ENCODE data around the gene SLITRK3.
A peak's percentile ranks its signal among the peaks of the same experiment; 100 is the strongest.

SLITRK3 gene

GRCh38 chr3:165195640-165196576, at the start of gene SLITRK3:
Gene SLITRK3 (minus strand): TSS chr3:165196384. CDS start chr3:165190830, 5,554 bp downstream.
- DNase-seq (ENCODE audit: low spot score): no peak

DNA sequence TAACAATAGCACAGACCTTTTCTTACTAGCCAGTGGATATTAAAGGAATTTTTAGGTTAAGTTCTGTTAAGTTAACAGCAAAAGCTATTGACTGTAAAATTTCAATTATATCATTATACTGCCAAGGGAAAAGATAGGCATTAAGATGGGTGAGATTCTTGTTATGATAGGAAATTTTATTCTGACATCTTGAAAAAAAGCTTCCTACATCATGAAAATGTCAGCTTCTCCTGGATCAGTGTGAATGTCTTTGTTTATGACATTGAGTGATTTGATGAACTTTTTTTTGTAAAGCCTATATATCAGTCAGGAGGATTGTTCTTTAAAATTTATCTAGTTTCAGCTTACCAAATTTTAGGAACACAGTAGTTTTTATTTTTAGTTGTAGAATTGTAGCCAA, 47.4 kb upstream of the SLITRK3 start:
- DNase-seq (ENCODE audit: low spot score): no peak

DNA sequence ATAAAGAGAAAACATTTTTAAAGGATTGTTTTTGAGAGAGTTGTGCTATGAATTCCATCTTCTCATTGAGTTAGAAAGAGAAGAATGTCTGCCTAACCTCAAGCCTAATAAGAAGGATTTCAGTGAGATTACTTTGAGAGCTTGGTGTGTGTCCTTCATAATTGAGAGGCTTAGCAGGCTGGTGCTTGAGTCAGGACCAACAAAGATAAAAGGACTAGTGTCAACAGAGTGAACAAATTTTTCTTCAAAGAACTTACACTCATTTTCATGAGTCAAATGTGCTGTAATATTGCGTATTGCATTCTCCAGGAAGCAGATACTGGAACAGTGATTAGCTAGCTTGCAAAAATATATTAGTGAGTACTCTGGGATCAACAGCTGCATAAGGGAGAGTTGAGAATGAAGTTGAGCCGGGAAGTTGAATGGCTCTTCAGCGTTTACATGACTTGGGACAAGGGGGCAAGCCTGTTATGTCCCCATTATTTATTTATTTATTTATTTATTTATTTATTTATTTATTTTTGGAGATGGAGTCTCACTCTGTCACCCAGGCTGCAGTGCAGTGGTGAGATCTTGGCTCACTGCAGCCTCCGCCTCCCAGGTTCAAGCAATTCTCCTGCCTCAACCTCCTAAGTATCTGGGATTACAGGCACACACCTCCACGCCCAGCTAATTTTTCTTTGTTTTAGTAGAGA, 37.5 kb upstream of the SLITRK3 start:
- no peak for DNase-seq (ENCODE audit: low spot score)

- no peak for DNase-seq (ENCODE audit: low spot score)
Observed at GRCh38 chr3:165225604-165226003, 29.4 kb upstream of the SLITRK3 start.

DNA sequence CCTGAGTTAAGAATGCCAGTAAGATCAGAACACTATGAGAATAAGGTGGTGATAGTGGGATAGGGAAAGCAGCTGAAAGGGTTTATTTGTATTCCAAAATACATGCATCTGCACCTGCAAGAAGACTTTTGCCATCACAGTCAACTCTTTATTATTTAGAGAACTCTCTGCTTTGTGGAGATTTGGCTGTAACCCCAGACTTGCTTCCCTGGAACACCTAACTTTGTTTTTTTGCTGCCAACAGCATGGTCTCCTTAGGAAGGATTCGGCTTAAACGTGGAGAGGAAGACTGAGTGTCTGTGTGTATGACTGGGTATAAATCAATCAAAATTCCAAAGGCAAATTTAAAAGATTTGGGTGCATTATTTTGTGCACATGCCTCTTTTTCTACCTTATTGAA, 21.6 kb upstream of the SLITRK3 start:
- no peak for DNase-seq (ENCODE audit: low spot score)

GRCh38 chr3:165212580-165212979, 16.4 kb upstream of the SLITRK3 start:
- no peak for DNase-seq (ENCODE audit: low spot score)

DNA sequence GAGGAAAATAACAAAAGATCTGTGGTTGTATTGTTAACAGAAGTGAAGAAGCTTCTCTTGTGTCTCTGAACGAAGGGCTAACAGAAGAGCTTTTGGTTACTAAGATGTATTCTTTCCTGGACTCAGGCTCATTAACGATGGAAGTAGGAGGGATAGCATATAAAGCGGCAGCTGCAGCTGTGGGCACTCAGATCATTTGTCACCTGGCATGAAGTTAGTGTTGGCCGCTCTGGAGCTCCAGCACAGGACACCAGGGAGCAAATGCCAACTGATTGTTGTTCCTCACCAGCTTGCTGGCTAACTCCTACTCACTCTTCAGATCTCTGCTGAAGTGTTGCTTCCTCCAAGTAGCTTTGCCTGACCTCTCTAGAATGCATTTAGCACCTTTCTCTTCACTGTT, 15.5 kb upstream of the SLITRK3 start:
- DNase-seq (ENCODE audit: low spot score): no peak

DNA sequence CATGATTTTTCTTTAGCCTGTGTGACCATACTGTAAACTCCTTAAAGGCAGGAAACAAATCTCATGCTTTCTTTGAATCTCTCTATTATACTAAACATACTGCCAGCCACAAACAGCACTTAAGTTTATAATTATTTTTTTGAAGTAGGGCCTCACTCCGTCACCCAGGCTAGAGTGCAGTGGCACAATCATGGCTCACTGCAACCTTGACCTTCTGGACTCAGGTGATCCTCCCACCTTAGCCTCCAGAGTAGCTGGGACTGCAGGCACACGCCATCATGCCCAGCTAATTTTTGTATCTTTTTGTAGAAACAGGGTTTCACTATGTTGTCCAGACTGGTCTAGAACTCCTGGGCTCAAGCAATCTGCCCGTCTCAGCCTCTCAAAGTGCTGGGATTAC, 14.5 kb upstream of the SLITRK3 start:
- no peak for DNase-seq (ENCODE audit: low spot score)

GRCh38 chr3:165210132-165210531, 13.9 kb upstream of the SLITRK3 start:
- DNase-seq (ENCODE audit: low spot score): peak; percentile 46

DNA sequence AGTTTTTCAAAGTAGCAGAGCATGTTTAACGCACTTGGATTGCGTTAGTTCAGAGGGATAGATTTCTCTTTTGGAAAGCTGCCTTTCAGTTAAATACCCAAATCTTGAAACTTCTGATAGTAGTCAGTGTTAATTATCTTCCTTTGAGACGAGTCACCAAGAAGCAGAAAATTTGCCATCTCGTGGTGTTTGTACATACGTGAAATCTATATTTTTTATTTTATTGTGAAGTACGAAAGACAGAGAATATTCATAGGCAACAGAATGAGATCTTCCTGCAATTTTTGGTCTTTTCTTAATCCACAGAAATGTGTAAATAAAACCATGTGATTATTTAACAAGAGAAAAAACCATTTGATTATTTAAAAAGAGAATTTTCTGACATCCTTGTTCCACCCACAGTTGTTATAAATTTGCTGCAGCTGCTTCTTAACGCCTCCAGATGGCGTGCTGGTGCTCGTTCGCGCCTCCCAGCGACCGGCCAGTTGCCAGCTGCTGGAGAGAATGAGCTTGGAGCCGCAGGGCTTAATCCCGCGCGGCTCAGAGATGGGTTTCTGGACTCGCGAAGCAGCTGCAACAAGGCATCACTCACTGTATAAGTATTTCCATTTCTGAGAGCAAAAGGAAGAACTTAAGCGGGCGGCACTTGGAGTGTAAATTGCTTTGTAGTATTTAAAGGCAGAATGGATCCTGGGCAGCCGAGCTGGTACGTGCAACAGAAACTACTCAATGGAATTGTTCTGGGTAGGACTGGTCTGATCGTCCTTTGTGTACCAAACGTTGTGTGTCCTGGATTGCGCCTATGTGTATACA, 10.5 kb upstream of the SLITRK3 start:
- peak; percentile 91 for DNase-seq (ENCODE audit: low spot score)

- no peak for DNase-seq (ENCODE audit: low spot score)
Observed at GRCh38 chr3:165204445-165204844, 8.3 kb upstream of the SLITRK3 start.

DNA sequence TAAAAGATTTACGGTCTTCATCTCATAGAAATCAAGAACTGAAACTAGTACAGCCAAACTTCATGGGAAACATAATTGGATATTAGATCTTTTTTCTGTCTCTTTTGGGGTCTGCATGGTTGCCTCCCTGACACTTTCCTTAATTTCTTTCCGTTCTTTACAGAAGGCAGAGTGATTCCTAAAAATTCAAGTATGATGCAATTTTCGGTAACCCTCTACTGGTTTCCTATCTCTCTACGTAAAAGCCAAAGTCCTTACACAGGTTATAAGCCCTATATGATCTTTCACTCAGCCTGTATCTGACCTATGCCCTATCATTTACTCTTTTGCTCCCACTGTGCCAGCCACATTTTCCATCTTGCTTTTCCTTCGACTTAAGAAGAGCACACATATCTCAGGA, 6.8 kb upstream of the SLITRK3 start:
- no peak for DNase-seq (ENCODE audit: low spot score)

- DNase-seq (ENCODE audit: low spot score): no peak
Observed at GRCh38 chr3:165201964-165202363, 5.8 kb upstream of the SLITRK3 start.

- no peak for DNase-seq (ENCODE audit: low spot score)
Observed at GRCh38 chr3:165197481-165197800, 1.3 kb upstream of the SLITRK3 start.

GRCh38 chr3:165196577-165197480, 645 bp upstream of the SLITRK3 start:
- DNase-seq (ENCODE audit: low spot score): no peak

DNA sequence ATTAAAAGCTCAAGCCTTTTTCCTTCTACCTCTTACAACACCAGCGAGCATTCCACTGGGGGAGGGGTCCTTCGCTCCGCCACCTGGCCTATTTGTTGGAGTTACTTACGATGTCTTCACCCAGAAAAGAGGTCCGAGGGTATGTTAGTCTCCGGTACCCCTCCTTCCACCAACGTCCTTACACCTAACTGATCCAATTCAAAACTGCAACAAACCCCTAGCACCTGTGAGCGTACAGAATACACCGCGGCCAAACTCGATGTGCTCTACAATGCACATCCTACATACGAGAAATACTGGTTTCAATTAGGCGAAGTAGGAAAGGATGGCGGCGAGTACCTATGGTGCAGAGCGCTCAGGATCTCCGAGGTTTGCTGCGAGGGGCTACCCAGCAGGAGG, 944 bp downstream of the SLITRK3 start:
- no peak for DNase-seq (ENCODE audit: low spot score)

DNA sequence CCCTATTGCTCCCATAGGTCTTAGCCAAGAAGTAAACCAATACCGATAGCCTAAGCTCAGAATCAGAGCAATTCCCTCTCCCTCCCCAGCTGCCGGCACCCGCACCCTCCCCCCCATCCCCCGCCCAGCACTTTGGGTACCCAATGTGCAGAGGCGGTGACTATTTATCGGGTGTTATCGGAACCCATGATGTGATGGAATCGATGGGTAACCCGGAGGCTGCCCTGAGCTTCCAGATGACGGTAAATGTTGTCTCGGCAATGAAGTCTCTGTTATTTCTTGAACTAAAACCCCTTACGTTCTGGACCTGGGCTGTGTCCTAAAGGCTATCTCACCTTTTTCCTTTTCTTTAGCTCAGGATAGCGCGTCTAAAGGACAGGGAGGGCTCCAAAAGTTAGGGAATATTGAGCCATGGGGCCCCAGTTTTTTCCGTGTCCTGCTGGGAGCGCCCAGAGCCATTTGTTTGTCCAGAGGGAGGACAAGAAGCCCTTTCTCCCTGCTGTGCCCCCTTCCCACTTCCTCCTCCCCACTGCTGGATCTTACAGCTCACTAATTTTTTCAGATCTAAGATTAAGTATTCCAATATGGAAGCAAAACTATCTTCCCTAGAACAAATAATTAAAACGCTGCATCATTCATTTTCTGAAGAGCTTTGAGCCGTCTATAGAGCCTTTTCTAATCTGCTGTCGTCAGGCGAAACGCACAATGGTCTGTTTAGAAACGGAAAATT, 1.5 kb downstream of the SLITRK3 start:
- no peak for DNase-seq (ENCODE audit: low spot score)

DNA sequence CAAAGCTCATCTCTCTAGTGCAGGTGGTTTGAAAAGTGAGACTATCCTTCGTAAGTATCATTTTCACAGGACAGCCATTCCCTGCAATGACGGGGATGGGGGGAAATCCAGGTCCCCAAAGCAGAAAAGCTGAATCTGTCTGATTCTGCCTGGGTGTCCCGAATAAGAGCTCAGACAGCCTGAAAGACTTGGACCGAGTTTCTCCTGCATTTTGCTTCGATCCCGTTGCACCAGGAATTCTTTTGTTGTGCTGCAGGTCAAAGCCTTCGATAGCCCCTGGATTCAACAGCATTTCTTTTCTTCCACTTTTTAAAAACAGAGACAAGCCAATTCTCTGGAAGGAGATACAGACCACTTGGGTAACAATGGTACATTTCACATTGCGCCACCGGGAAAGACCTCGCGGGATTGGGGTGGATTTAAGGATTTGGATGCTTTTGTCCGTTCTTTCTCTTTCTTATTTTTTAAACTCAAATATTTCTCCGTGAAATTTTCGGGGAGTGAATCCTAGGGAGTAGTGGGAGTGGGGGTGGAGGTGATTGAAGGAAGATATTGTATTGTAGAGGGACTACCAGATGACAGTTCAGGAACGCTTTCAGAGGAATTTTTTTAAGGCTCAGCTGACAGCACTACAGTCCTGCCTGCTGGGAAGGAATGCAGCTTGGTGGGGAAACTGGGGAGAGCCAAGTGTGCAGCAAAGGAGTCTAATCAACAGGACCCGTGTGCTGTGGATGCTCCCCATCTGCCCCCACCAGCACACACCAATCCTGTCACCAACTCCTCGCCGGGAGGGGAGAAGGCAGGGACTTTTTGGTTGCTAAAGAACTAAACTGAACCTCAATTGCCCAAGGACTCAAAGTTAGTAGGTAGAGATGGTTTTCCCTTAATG, 2.6 kb downstream of the SLITRK3 start:
- no peak for DNase-seq (ENCODE audit: low spot score)

- no peak for DNase-seq (ENCODE audit: low spot score)
Observed at GRCh38 chr3:165192610-165193192, 3.5 kb downstream of the SLITRK3 start.

Data from RKO (cell line).